Erythroblast (primary cell): ENCODE measurements around the gene CACNA1G.

Experiments used
- GATA1 ChIP-seq: IDR thresholded peaks from 2 replicates; pipeline ENCODE4 v1.6.1; 2011; ENCODE audit warnings: low read depth, mild to moderate bottlenecking, control low read depth, low read length, moderate library complexity
- POLR2A ChIP-seq: IDR thresholded peaks from 2 replicates; pipeline ENCODE4 v1.6.1; 2011; ENCODE audit warnings: mild to moderate bottlenecking, low read length

DNA sequence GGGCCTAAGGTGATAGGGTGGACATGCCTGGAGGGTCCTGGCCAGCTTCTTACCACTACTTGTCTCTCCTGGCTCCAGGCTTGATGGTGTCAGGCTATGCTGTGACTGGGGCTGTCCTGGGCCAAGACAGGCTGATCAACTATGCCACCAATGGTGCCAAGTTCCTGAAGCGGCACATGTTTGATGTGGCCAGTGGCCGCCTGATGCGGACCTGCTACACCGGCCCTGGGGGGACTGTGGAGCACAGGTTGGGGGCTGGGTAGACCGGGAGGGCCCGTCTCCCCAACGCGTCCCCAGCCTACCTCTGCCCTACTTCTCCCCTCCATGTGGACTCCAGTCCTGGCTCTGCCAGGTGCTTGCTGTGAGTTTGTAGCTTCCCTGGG, 9.1 kb upstream of the CACNA1G start:
- TF ChIP-seq POLR2A (no peak), GATA1 (no peak)
